A549 (cell line): Measurements from ENCODE around the gene ZNF697. TPM values are rescaled to one million over a fixed set of nuclear protein-coding genes. Genes with fewer than 3 reads are reported as not detected.

Source experiments
- ATAC-seq, 2 experiments: fragments of 200-7000 bp in 1 of 2; fragments of >200 bp in 1 of 2; cut with Nextera tagmentation in 1 of 2; cut with Tn5 transposase in 1 of 2; 3 replicates each; pipeline versions ENCODE4 v1.8.0 to v1.9.1; 2018 to 2020; ENCODE audit warnings: mild to moderate bottlenecking in 1 of 2, moderate library complexity in 1 of 2
- CTCF ChIA-PET: fragments of 300-600 bp; sonication (Branson Sonifier 250); formaldehyde crosslinking; extraction: SDS; loops from one replicate; lab custom pipeline; 2021; ENCODE audit warnings: antibody characterized with exemption, inconsistent platforms; lab: Yijun Ruan, JAX
- POLR2A ChIA-PET: fragments of 350-600 bp; formaldehyde crosslinking; extraction: SDS; loops from one replicate; lab custom pipeline; 2021; ENCODE audit warnings: antibody characterized with exemption, inconsistent platforms; lab: Yijun Ruan, JAX
- DNase-seq, 2 experiments: peaks; one replicate each; pipeline versions ENCODE4 v3.0.0 to v3.0.0-alpha.2; 2011 to 2016; ENCODE audit warnings: low read depth in 1 of 2, low spot score in 1 of 2
- FAIRE-seq: peaks from 2 replicates; lab custom pipeline; 2011; peaks lifted over from hg19 to GRCh38; lab: Jason Lieb, UNC
- H3K27ac ChIP-seq, 2 experiments: fragments of >200 bp; sonication (Bioruptor Twin); formaldehyde crosslinking; 3 replicates each; pipeline ENCODE4 v1.5.1; 2016 to 2017
- H3K4me1 ChIP-seq: fragments of >200 bp; sonication (Bioruptor Twin); formaldehyde crosslinking; 3 replicates; pipeline ENCODE4 v1.6.1; 2016
- H3K4me2 ChIP-seq: fragments of >200 bp; sonication (Bioruptor Twin); formaldehyde crosslinking; 3 replicates; pipeline ENCODE4 v1.6.1; 2016
- H3K4me3 ChIP-seq: fragments of >200 bp; sonication (Bioruptor Twin); formaldehyde crosslinking; 3 replicates; pipeline ENCODE4 v1.5.1; 2016
- H3K9me3 ChIP-seq: fragments of >200 bp; sonication (Bioruptor Twin); formaldehyde crosslinking; 3 replicates; pipeline ENCODE4 v1.6.1; 2016
- CBX2 ChIP-seq: fragments of 200-600 bp; sonication (generic); IDR thresholded peaks from 2 replicates; pipeline ENCODE4 v1.6.1; 2016; ENCODE audit warnings: low read depth, mild to moderate bottlenecking, borderline replicate concordance
- CHD4 ChIP-seq: fragments of 200-600 bp; sonication (generic); IDR thresholded peaks from 2 replicates; pipeline ENCODE4 v1.6.1; 2016; ENCODE audit warnings: antibody characterized with exemption, mild to moderate bottlenecking, borderline replicate concordance
- CTCF ChIP-seq: fragments of >200 bp; sonication (Bioruptor Twin); formaldehyde crosslinking; IDR thresholded peaks from 3 replicates; pipeline ENCODE4 v1.5.1; 2016
- E2F6 ChIP-seq: IDR thresholded peaks from 2 replicates; pipeline ENCODE4 v1.6.1; 2012; ENCODE audit warnings: low read depth, borderline replicate concordance
- ELK1 ChIP-seq: fragments of 150-350 bp; IDR thresholded peaks from 2 replicates; pipeline ENCODE4 v1.6.1; 2014; ENCODE audit warnings: low read depth, mild to moderate bottlenecking, low read length
- EP300 ChIP-seq, 2 experiments: fragments of >200 bp; sonication (Bioruptor Twin); formaldehyde crosslinking; IDR thresholded peaks; 2 replicates in 1 of 2; 3 replicates in 1 of 2; pipeline ENCODE4 v1.6.1; 2016 to 2017
- FOSL2 ChIP-seq, 2 experiments: fragments of 450-650 bp in 1 of 2; fragments of >200 bp in 1 of 2; sonication (Bioruptor Twin) in 1 of 2; formaldehyde crosslinking; IDR thresholded peaks; 2 replicates each; pipeline versions ENCODE4 v1.5.0 to v1.6.1; 2016 to 2020; ENCODE audit warnings: mild to moderate bottlenecking in 1 of 2, moderate library complexity in 1 of 2
- GATA3 ChIP-seq: IDR thresholded peaks from 2 replicates; pipeline ENCODE4 v1.6.1; 2012; ENCODE audit warnings: borderline replicate concordance
- HES2 ChIP-seq: fragments of >200 bp; sonication (Bioruptor Twin); formaldehyde crosslinking; IDR thresholded peaks from 2 replicates; pipeline ENCODE4 v1.6.1; 2016
- KDM1A ChIP-seq: fragments of 200-600 bp; sonication (generic); IDR thresholded peaks from 2 replicates; pipeline ENCODE4 v1.6.1; 2016; ENCODE audit warnings: low read depth, mild to moderate bottlenecking
- KDM5A ChIP-seq: fragments of 200-600 bp; sonication (generic); IDR thresholded peaks from 2 replicates; pipeline ENCODE4 v1.6.1; 2016; ENCODE audit warnings: antibody characterized with exemption, mild to moderate bottlenecking
- MAZ ChIP-seq: fragments of 150-350 bp; IDR thresholded peaks from 2 replicates; pipeline ENCODE4 v1.6.1; 2014; ENCODE audit warnings: antibody characterized with exemption, low read depth, low read length, borderline replicate concordance
- MYC ChIP-seq: IDR thresholded peaks from 2 replicates; pipeline ENCODE4 v1.6.1; 2012; ENCODE audit warnings: mild to moderate bottlenecking, inconsistent platforms, low read length, improper control_type of control experiment, borderline replicate concordance
- RCOR1 ChIP-seq: fragments of 150-350 bp; IDR thresholded peaks from 2 replicates; pipeline ENCODE4 v1.6.1; 2014; ENCODE audit warnings: antibody characterized with exemption, low read length, low read depth
- SREBF2 ChIP-seq: fragments of 450-650 bp; IDR thresholded peaks from 2 replicates; pipeline ENCODE4 v1.6.1; 2014; ENCODE audit warnings: mild to moderate bottlenecking, moderate library complexity
- USF2 ChIP-seq: fragments of 450-650 bp; IDR thresholded peaks from 2 replicates; pipeline ENCODE4 v1.6.1; 2014; ENCODE audit warnings: antibody characterized with exemption
- ZSCAN20 ChIP-seq: fragments of 250-450 bp; sonication (Bioruptor Pico); IDR thresholded peaks from 2 replicates; pipeline ENCODE4 v1.8.0; 2022; ENCODE audit warnings: mild to moderate bottlenecking, moderate library complexity
- WGBS: methylation state at CpG from one replicate; pipeline ENCODE4 v1.1.6; 2017; ENCODE audit errors: missing lambda C conversion rate; 5-methylcytosine and 5-hydroxymethylcytosine counted together
- polyA plus RNA-seq, 4 experiments: library from polyadenylated mRNA; depleted of rRNA in 3 of 4; stranded (reverse); fragments of >200 nt; fragmentation: RNase III in 1 of 4; extraction: RNeasy Plus Mini Kit Qiagen cat#74134 plus additional on column Dnase treatment in 1 of 4; gene quantifications; 2 replicates in 3 of 4; 3 replicates in 1 of 4; pipeline ENCODE4 v1.2.3, GENCODE V29; 2011 to 2017
- TF ChIP-seq, protein P1 (sequence below): IDR thresholded peaks from 2 replicates; pipeline ENCODE4 v1.6.1; 2012
- TF ChIP-seq, protein P2 (sequence below): fragments of 200-600 bp; sonication (generic); IDR thresholded peaks from 2 replicates; pipeline ENCODE4 v1.6.1; 2016; ENCODE audit warnings: antibody characterized with exemption, mild to moderate bottlenecking, moderate library complexity

ZNF697 gene
- polyA plus RNA-seq, 2 of the 4 experiments (the other 2 are of a cell fraction) = 2.2 to 2.6 TPM

DNA sequence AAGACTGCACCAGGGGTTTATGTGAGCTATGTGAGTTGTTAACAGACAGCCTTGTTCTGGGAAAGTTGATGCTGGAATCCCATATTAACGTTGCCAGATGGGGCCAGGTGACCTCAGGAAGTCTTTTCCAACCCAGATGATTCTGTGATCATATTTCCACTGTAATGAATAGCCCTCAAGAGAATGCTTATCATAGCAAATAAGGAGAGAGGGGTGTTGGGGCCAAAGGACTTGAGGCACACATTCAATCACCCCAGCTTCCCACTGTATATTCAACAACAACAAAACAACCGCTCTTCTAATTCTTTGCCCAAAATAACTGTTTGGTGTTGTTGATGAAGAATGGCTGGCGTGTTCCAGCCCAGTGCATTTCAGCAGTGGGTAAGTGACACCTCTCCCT is 14.1 kb downstream of the ZNF697 start:
- no peak overlapping the region for H3K4me2 ChIP-seq
- FAIRE-seq (no peak), DNase-seq (no peak), ATAC-seq (no peak)
- no peaks in the 10 kb centered on the region for H3K4me1 ChIP-seq
- 65% methylated on average over 3 of the region's 3 CpGs for WGBS
- POLR2A ChIA-PET = interaction anchor here (1.4 kb wide), 1 partner anchor 14 kb away, joined by 3 read pairs; no protein-coding TSS in a partner anchor
- CTCF ChIA-PET = interaction anchor here (0.9 to 1.1 kb wide), 2 partner anchors 22 to 42 kb away, joined by 3 read pairs; no protein-coding TSS in a partner anchor
- no peak overlapping the region for H3K4me3 ChIP-seq
- H3K9me3 ChIP-seq = no peaks in the 10 kb centered on the region
- TF ChIP-seq SREBF2 = no peak
- no peak for TF ChIP-seq MAZ
- no peak for TF ChIP-seq EP300 (IDR thresholded peaks at IDR 0.05)
- no peak for TF ChIP-seq MYC
- no peak for TF ChIP-seq GATA3
- TF ChIP-seq KDM5A = no peak
- TF ChIP-seq RCOR1 = no peak
- no peak for TF ChIP-seq HES2
- no peak for TF ChIP-seq CTCF
- TF ChIP-seq, protein P1, sequence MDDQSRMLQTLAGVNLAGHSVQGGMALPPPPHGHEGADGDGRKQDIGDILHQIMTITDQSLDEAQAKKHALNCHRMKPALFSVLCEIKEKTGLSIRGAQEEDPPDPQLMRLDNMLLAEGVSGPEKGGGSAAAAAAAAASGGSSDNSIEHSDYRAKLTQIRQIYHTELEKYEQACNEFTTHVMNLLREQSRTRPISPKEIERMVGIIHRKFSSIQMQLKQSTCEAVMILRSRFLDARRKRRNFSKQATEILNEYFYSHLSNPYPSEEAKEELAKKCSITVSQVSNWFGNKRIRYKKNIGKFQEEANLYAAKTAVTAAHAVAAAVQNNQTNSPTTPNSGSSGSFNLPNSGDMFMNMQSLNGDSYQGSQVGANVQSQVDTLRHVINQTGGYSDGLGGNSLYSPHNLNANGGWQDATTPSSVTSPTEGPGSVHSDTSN = no peak
- TF ChIP-seq E2F6 = no peak
- no peak for TF ChIP-seq FOSL2 (IDR thresholded peaks at IDR 0.05)
- TF ChIP-seq FOSL2 (CRISPR knock-in tag; IDR thresholded peaks at IDR 0.05) = no peak
- TF ChIP-seq CBX2 = no peak
- no peak for TF ChIP-seq ELK1
- TF ChIP-seq ZSCAN20 (CRISPR knock-in tag) = no peak
- no peak for TF ChIP-seq KDM1A
- TF ChIP-seq CHD4 = no peak
- TF ChIP-seq, protein P2, sequence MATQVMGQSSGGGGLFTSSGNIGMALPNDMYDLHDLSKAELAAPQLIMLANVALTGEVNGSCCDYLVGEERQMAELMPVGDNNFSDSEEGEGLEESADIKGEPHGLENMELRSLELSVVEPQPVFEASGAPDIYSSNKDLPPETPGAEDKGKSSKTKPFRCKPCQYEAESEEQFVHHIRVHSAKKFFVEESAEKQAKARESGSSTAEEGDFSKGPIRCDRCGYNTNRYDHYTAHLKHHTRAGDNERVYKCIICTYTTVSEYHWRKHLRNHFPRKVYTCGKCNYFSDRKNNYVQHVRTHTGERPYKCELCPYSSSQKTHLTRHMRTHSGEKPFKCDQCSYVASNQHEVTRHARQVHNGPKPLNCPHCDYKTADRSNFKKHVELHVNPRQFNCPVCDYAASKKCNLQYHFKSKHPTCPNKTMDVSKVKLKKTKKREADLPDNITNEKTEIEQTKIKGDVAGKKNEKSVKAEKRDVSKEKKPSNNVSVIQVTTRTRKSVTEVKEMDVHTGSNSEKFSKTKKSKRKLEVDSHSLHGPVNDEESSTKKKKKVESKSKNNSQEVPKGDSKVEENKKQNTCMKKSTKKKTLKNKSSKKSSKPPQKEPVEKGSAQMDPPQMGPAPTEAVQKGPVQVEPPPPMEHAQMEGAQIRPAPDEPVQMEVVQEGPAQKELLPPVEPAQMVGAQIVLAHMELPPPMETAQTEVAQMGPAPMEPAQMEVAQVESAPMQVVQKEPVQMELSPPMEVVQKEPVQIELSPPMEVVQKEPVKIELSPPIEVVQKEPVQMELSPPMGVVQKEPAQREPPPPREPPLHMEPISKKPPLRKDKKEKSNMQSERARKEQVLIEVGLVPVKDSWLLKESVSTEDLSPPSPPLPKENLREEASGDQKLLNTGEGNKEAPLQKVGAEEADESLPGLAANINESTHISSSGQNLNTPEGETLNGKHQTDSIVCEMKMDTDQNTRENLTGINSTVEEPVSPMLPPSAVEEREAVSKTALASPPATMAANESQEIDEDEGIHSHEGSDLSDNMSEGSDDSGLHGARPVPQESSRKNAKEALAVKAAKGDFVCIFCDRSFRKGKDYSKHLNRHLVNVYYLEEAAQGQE = no peak
- TF ChIP-seq USF2 = no peak
- H3K27ac ChIP-seq = no peak overlapping the region
